HG03196 (cell line): ENCODE results near the gene SECTM1.
"Not testable (repeated sequence)": the region's sequence is repeated elsewhere in the genome, so short reads cannot be mapped to it uniquely, and the experiment has no call there.

Source experiments
- ATAC-seq: cut with Tn5 transposase; IDR thresholded peaks from one replicate; pipeline ENCODE4 v1.9.1; 2021; ENCODE audit not compliant: unreplicated experiment

The SECTM1 gene

DNA sequence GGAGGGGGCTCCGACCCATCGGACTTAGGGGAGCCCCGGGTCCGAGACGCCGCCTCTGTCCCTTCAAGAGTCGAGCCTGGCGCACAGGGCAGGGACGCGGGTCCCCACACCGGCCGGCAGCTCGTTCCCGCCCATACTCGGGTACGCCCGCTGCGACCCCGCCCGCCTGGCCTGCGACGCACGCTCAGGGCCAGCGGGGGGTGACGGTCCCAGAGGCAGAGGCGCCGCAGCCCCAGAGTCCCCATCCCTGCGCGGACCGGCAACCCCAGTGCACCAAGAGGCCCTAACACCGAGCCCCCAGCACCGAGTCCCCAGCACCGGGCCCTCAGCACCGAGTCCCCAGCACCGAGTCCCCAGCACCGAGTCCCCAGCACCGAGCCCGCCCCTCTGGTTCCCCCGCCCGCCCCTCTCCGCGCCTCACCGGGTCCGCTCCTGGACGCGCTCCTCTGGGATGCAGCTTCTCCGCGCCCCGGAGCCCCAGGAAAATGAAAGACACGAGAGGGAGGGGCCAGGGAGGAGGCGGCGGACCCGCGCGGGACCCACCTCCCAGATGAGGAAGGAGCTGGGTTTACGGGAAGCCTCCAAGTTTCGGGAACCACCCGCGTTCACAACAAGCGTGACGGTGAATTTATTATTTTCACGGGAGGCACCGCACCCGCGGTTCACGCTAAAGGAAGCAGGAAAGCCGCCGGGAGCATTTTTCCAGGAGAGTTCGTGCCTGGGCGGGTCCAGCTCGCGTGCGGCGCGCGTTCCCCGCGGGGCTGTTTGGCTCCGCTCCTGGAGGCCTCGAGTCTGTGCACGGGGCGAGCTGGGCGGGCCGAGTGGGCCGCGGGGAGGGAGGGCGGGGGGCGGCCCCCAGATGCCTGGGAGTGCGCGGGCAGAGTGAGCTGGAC, at the start of gene SECTM1:
TSS of gene SECTM1 (minus strand) at position 488 of the 893 bp plus-strand sequence. CDS start 6,526 bp downstream, outside the sequence.
- no peak for ATAC-seq

GRCh38 chr17:82382933-82383255, 49.3 kb upstream of the SECTM1 start:
- ATAC-seq = no peak

DNA sequence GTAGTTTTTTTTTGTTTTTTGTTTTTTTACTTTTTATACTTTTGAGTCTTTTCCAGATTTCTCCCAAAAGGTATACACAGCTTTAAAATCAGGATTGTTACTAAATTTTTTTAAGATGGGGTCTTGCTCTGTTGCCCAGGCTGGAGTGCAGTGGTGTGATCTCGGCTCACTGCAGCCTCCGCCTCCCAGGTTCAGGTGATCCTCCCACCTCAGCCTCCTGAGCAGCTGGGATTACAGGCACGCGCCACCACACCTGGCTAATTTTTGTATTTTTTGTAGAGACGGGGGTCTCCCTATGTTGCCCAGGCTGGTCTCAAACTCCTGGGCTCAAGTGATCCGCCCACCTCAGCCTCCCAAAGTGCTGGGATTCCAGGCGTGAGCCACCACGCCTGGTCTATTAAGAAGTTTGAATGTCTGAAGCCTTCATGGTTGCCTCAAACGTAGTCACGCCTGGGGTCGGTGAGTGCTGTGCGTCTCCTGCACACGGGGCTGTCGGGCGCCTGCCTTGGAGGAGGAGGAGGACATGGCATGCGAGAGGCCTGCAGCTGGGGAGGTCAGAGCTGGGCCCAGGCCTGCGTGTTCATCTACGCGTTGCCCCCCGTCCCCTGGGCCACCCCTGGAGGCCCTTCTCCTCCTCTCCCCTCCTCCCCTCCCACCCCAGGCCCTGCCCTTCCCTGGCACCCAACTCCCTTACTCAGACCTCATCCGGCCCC, 48.8 kb upstream of the SECTM1 start:
- ATAC-seq = not testable (repeated sequence)

GRCh38 chr17:82381703-82382009, 48.1 kb upstream of the SECTM1 start:
- ATAC-seq = not testable (repeated sequence)

DNA sequence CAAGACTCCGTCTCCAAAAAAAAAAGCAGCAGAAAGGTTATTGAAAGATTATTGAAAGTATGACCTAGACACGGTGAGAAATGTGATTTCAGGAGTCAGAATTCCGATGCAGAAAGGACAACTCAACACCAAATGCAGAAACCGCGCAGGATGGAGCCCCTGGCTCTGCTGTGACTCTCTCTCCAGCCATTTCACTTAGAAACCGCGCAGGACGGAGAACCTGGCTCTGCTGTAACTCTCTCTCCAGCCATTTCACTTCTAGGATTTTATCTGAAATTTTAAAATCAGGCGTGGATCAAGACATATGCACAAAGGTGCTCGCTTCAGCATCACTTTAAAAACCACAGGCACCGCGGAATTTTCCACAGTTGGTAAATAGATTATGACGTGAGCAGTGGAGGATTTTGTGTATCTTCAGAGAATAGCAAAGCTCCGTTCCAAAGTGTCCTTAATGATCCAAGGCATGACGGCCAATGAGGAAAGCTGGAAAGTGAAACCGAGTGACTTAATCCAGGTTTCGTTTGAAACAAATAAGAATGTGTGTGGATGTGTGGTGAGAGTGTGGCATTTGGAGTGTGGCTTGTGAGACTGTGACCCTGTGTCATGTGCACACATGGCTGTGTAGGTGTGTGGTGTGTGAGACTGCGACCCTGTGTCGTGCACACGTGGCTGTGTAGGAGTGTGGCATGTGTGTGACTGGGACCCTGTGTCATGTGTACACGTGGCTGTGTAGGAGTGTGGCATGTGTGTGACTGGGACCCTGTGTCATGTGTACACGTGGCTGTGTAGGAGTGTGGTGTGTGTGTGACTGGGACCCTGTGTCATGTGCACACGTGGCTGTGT, 47.5 kb upstream of the SECTM1 start:
- no peak for ATAC-seq

- ATAC-seq = no peak
These were observed 45.1 kb upstream of the SECTM1 start for GRCh38 chr17:82378741-82379021.

GRCh38 chr17:82377924-82378740, 44.6 kb upstream of the SECTM1 start:
- no peak for ATAC-seq

DNA sequence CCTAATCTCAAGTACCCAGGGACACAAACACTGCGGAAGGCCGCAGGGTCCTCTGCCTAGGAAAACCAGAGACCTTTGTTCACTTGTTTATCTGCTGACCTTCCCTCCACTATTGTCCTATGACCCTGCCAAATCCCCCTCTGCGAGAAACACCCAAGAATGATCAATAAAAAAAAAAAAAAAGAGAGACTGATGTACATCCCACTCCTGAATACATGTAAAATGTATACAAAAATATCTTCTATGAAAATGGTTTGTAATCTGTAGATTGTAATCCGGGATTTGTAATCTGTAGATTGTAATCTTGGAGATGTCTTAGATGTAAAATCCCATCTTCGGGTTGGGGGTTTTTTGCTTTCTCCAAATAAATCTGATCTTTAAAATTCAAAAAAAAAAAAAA, 43.7 kb upstream of the SECTM1 start:
- ATAC-seq = not testable (repeated sequence)

GRCh38 chr17:82376042-82376730, 42.6 kb upstream of the SECTM1 start:
- ATAC-seq = no peak

- no peak for ATAC-seq
These were observed 41.9 kb upstream of the SECTM1 start for GRCh38 chr17:82375359-82376041.

GRCh38 chr17:82374626-82375331, 41.2 kb upstream of the SECTM1 start:
- ATAC-seq = no peak

DNA sequence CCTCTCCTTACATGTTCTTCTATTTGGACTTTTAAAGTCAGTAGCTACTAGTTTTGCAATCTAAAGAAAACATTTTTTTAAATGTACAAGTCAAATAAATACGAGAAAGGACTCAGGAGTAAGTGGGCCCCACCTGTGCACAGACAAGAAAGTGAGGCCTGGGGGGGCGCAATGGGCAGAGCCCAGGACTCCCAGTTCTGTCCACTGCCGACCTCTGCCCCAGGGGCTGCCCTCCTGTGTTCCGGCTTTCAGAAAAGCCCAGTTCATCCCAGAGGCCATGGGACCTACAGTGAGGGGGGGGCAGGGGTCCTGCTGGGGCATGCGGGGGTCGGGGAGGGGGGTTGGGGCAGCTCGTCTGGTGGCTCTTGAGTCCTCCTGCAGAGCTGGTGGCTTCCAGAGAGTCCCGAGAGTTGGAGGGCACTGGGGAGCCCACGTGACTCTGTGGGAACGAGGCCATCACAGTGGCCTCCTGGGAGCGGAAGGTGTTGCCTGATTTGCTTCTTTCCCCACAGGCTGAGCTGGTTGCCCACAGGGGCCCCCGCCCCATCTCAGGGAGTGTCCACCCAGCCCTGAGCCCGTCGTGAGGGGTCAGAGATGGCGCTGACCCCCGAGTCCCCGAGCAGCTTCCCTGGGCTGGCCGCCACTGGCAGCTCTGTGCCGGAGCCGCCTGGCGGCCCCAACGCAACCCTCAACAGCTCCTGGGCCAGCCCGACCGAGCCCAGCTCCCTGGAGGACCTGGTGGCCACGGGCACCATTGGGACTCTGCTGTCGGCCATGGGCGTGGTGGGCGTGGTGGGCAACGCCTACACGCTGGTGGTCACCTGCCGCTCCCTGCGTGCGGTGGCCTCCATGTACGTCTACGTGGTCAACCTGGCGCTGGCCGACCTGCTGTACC, 40.4 kb upstream of the SECTM1 start:
- no peak for ATAC-seq

GRCh38 chr17:82373072-82373452, 39.5 kb upstream of the SECTM1 start:
- ATAC-seq = not testable (repeated sequence)

GRCh38 chr17:82372249-82373071, 38.9 kb upstream of the SECTM1 start:
- ATAC-seq = no peak

DNA sequence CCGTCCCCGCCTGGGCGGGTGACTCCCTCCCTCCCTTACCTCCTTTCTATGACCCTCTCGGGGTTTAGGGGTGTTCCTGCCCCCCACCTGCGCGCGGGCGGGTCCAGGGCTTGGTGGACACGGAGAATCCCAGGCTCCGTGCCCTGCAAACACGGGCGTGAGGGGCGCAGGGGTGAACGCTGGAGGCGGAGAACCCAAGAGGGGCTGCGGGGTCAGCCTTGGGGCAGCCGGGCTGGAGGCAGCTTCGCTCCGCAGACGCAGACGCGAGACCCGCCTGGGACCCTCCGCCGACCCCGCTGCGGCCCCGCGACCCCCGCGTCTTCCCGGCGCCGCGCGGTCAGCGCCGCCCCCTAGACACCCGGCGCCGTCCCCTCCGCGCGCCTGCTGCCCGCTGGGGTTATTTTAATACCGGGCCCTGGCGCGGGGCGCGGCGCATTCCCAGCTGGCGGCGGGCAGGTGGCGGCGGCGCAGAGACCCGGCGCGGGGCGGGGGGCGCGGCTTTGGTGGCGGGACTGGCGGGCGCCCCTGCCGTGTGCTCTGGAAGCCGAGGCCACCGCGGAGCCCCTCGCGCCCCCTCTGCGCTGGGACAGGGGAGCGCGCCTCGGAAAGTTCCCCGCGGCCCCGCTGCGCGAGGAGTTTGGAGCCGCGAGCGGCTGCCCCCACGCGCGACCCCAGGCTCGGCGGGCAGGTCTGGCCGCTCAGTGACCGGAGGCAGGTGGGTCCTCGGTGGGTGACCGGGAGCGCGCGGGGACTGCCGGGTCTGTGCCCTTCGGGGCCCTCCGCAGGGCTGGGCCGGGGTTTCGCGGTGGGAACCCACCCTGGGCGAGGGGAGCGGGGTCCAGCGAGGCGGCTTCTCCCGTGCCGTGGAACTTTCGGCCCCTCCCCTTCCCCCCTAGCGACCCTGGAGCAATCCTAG, 38.0 kb upstream of the SECTM1 start, which contains the start of gene UTS2R:
TSS of gene UTS2R (plus strand) at position 433 of the 916 bp plus-strand sequence. CDS start 2,560 bp downstream, outside the sequence.
- no peak for ATAC-seq
